Type B pancreatic cell (in vitro differentiated cells): ENCODE results near the gene CDKL4. TPM values are rescaled to one million over a fixed set of nuclear protein-coding genes. Genes with fewer than 3 reads are reported as not detected.
"Not testable (repeated sequence)": the region's sequence is repeated elsewhere in the genome, so short reads cannot be mapped to it uniquely, and the experiment has no call there.

Experiments
- DNase-seq: peaks from one replicate; pipeline ENCODE4 v3.0.0; 2021; ENCODE audit warnings: mixed read lengths; ENCODE audit not compliant: unreplicated experiment; ENCODE audit errors: extremely low spot score
- H3K27ac Mint-ChIP-seq: 2 replicates; pipeline ENCODE4 v1.8.0; 2021; ENCODE audit warnings: mild to moderate bottlenecking, mixed read lengths
- H3K27me3 Mint-ChIP-seq: 2 replicates; pipeline ENCODE4 v1.8.0; 2021; ENCODE audit warnings: mixed read lengths
- H3K36me3 Mint-ChIP-seq: 2 replicates; pipeline ENCODE4 v1.8.0; 2021; ENCODE audit warnings: mixed read lengths
- H3K4me1 Mint-ChIP-seq: one replicate; pipeline ENCODE4 v1.8.0; 2021; ENCODE audit warnings: mixed read lengths; ENCODE audit not compliant: unreplicated experiment
- H3K4me3 Mint-ChIP-seq: 2 replicates; pipeline ENCODE4 v1.8.0; 2021; ENCODE audit warnings: mild to moderate bottlenecking, mixed read lengths
- H3K9me3 Mint-ChIP-seq: 2 replicates; pipeline ENCODE4 v1.8.0; 2021; ENCODE audit warnings: mixed read lengths
- total RNA-seq: library from RNA; stranded (reverse); gene quantifications from 2 replicates; pipeline ENCODE4 v1.2.1, GENCODE V29; 2021; ENCODE audit warnings: low replicate concordance
- TF ChIP-seq, protein P1 (sequence below): fragments of 200-600 bp; sonication (generic); conservative IDR thresholded peaks from 2 replicates; pipeline ENCODE4 v1.5.0; 2021; ENCODE audit warnings: antibody characterized with exemption, mild to moderate bottlenecking

CDKL4 gene
- total RNA-seq, 1 donor from 2014 or later, result 1.8 TPM

DNA sequence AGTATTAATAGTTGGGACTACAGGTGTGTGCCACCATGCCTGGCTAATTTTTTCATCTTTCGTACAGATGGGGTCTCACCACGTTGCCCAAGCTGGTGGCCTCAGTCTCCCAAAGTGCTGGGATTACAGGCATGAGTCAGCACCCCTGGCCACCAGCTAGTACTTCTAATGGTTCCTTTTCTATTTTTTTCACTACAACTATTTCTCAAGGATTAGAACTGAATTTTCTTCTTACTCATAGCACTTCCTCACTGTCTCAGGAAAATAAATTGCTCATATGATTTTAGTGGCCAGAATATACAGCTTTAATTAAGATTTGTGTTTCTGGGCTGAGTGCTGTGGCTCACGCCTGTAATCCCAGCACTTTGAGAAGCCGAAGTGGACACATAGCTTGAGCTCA lies 79.7 kb downstream of the CDKL4 start:
- no peak overlapping the region for H3K4me3 Mint-ChIP-seq
- no peaks in the 10 kb centered on the region for H3K36me3 Mint-ChIP-seq
- TF ChIP-seq, protein P1, sequence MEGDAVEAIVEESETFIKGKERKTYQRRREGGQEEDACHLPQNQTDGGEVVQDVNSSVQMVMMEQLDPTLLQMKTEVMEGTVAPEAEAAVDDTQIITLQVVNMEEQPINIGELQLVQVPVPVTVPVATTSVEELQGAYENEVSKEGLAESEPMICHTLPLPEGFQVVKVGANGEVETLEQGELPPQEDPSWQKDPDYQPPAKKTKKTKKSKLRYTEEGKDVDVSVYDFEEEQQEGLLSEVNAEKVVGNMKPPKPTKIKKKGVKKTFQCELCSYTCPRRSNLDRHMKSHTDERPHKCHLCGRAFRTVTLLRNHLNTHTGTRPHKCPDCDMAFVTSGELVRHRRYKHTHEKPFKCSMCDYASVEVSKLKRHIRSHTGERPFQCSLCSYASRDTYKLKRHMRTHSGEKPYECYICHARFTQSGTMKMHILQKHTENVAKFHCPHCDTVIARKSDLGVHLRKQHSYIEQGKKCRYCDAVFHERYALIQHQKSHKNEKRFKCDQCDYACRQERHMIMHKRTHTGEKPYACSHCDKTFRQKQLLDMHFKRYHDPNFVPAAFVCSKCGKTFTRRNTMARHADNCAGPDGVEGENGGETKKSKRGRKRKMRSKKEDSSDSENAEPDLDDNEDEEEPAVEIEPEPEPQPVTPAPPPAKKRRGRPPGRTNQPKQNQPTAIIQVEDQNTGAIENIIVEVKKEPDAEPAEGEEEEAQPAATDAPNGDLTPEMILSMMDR, result no peak
- H3K4me1 Mint-ChIP-seq, result no peaks in the 10 kb centered on the region
- no peak overlapping the region for H3K27ac Mint-ChIP-seq
- no peaks in the 10 kb centered on the region for H3K9me3 Mint-ChIP-seq
- H3K27me3 Mint-ChIP-seq, result no peaks in the 10 kb centered on the region
- no peak for DNase-seq

DNA sequence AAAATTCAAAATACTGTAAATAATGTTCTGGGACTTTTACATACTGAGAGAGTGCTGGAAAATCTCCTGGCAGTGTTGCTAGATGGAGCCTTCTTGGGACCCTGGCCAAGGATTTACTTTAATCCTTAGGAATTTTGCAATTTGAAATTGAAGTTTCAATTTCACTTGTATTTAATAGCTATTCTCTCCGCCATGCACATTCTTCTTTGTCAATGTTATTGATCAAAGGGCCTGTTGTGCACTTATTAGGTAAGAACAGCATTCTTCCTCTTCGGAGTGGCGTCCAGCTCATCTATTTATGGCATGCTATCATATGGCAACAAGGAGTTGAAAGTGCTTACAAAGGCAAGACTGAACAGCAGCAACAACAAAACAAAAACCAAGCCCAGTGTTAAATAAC lies 82.8 kb downstream of the CDKL4 start:
- H3K4me1 Mint-ChIP-seq, result no peaks in the 10 kb centered on the region
- H3K4me3 Mint-ChIP-seq, result no peak overlapping the region
- no peaks in the 10 kb centered on the region for H3K9me3 Mint-ChIP-seq
- no peak overlapping the region for H3K27ac Mint-ChIP-seq
- no peaks in the 10 kb centered on the region for H3K36me3 Mint-ChIP-seq
- H3K27me3 Mint-ChIP-seq, result no peaks in the 10 kb centered on the region
- TF ChIP-seq, protein P1, result no peak
- no peak for DNase-seq

DNA sequence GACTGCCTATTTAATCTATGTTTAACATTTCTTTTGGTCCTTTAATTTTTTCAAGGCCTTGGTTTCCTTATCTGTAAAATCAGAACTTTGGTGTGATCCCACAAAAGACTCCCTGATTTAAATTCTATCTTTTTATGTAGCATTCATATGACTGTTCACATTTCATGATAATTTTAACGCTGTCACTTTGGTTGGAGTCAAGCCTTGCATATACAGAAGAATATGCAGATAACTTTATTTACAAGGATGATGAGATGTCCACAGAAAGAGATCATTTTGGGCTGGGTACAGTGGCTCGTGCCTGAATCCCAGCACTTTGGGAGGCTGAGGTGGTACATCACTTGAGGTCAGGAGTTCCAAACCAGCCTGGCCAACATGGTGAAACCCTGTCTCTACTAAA lies 84.5 kb downstream of the CDKL4 start:
- no peaks in the 10 kb centered on the region for H3K9me3 Mint-ChIP-seq
- no peaks in the 10 kb centered on the region for H3K4me1 Mint-ChIP-seq
- DNase-seq, result no peak
- TF ChIP-seq, protein P1, result no peak
- H3K36me3 Mint-ChIP-seq, result no peaks in the 10 kb centered on the region
- no peaks in the 10 kb centered on the region for H3K27me3 Mint-ChIP-seq
- H3K4me3 Mint-ChIP-seq, result no peak overlapping the region
- H3K27ac Mint-ChIP-seq, result no peak overlapping the region

DNA sequence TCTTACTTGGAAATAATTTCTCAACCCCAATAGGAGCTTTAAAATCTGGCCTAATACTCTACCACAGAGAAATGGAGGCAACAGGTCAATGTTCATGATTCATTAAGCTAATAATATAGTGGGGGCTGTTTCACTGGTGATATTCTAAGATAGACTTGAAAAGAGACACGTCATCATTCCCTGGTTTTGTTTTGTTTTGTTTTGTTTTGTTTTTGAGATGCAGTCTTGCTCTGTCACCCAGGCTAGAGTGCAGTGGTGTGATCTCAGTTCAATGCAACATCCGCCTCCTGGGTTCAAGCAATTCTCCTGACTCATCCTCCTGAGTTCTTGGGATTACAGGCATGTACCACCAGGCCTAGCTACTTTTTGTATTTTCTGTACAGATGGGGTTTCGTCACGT lies 85.4 kb downstream of the CDKL4 start:
- Mint-ChIP-seq H3K36me3 (no peaks in the 10 kb centered on the region), H3K27me3 (no peaks in the 10 kb centered on the region), H3K4me3 (no peak overlapping the region), H3K4me1 (no peaks in the 10 kb centered on the region), H3K9me3 (no peaks in the 10 kb centered on the region), H3K27ac (no peak overlapping the region)
- TF ChIP-seq, protein P1, result no peak
- no peak for DNase-seq

DNA sequence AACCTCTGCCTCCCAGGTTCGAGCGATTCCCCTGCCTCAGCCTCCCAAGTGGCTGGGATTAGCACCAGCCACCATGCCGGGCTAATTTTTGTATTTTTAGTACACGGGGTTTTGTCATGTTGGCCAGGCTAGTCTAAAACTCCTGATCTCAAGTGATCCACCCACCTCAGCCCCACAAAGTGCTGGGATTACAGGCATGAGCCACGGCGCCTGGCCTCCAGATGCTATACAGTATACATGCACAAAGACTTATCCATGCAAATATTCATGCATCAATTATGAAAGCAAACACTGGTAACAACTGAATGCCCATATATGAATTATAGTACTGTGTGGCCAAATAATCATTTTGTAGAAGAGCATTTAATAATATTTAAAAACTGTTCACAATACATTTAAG lies 86.9 kb downstream of the CDKL4 start:
- Mint-ChIP-seq H3K27ac (no peak overlapping the region), H3K4me3 (no peak overlapping the region), H3K36me3 (no peaks in the 10 kb centered on the region), H3K9me3 (no peaks in the 10 kb centered on the region), H3K27me3 (no peaks in the 10 kb centered on the region), H3K4me1 (no peaks in the 10 kb centered on the region)
- no peak for DNase-seq
- TF ChIP-seq, protein P1, result no peak

DNA sequence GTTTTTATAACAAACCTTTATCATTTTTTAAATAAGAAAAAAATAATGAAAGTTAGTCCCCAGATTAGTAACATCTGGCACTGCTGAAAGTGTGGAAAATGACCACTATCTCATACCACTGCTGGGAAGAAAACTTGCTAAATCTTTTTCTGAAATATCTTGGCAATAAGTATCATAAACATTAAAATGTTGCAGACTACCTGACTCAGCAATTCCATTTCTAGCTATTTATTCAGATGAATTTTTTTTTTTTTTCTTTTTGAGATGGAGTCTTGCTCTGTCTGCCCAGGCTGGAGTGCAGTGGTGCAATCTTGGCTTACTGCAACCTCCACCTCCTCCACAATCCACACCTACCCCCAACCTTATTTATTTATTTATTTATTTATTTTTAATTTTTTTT lies 87.7 kb downstream of the CDKL4 start:
- H3K36me3 Mint-ChIP-seq, result no peaks in the 10 kb centered on the region

DNA sequence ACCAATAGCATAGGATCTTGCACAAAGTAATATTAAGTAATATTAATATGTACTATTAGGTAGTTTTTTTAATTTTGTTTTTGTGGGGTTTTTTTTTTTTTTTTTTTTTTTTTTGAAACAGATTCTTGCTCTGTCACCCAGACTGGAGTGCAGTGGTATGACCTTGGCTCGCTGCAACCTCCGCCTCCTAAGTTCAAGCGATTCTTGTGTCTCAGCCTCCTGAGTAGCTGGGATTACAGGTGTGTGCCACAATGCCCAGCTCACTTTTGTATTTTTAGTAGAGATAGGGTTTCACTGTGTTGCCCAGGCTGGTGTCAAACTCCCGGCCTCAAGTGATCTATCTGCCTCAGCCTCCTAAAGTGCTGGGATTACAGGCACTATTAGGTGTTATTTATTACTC lies 88.2 kb downstream of the CDKL4 start:
- H3K36me3 Mint-ChIP-seq, H3K4me1 Mint-ChIP-seq, H3K27ac Mint-ChIP-seq: not testable (repeated sequence)

More for the DNA sequence above, 87.7 kb downstream of the CDKL4 start:
- no peak for DNase-seq
- Mint-ChIP-seq H3K27me3 (no peaks in the 10 kb centered on the region), H3K4me3 (no peak overlapping the region), H3K9me3 (no peaks in the 10 kb centered on the region), H3K27ac (no peak overlapping the region), H3K4me1 (no peaks in the 10 kb centered on the region)
- TF ChIP-seq, protein P1, result no peak

More for the DNA sequence above, 88.2 kb downstream of the CDKL4 start:
- not testable (repeated sequence) for H3K9me3 Mint-ChIP-seq, H3K4me3 Mint-ChIP-seq, DNase-seq, H3K27me3 Mint-ChIP-seq
